Panc1 (cell line): ENCODE results near the gene ARL15.

Experiments
- POLR2AphosphoS5 ChIP-seq: IDR thresholded peaks from 2 replicates; pipeline ENCODE4 v1.6.1; 2012; ENCODE audit warnings: mild to moderate bottlenecking, low read depth, low read length, moderate library complexity
- REST ChIP-seq, 2 experiments: IDR thresholded peaks; 2 replicates each; pipeline ENCODE4 v1.6.1; 2011 to 2012; ENCODE audit warnings: low read depth in 2 of 2, control low read depth in 1 of 2, low read length in 1 of 2, mild to moderate bottlenecking in 1 of 2, moderate library complexity in 1 of 2; ENCODE audit not compliant: insufficient read depth in 1 of 2
- SIN3A ChIP-seq: IDR thresholded peaks from 2 replicates; pipeline ENCODE4 v1.6.1; 2012; ENCODE audit warnings: low read depth, mild to moderate bottlenecking, low read length, moderate library complexity, borderline replicate concordance; ENCODE audit not compliant: insufficient read depth
- TCF7L2 ChIP-seq: IDR thresholded peaks from 2 replicates; pipeline ENCODE4 v1.6.1; 2011; ENCODE audit warnings: mild to moderate bottlenecking, low read depth, low read length, inconsistent platforms
- TF ChIP-seq, protein P1 (sequence below): fragments of 450-650 bp; IDR thresholded peaks from 2 replicates; pipeline ENCODE4 v1.5.1; 2017; ENCODE audit warnings: mild to moderate bottlenecking

- TF ChIP-seq, protein P1, sequence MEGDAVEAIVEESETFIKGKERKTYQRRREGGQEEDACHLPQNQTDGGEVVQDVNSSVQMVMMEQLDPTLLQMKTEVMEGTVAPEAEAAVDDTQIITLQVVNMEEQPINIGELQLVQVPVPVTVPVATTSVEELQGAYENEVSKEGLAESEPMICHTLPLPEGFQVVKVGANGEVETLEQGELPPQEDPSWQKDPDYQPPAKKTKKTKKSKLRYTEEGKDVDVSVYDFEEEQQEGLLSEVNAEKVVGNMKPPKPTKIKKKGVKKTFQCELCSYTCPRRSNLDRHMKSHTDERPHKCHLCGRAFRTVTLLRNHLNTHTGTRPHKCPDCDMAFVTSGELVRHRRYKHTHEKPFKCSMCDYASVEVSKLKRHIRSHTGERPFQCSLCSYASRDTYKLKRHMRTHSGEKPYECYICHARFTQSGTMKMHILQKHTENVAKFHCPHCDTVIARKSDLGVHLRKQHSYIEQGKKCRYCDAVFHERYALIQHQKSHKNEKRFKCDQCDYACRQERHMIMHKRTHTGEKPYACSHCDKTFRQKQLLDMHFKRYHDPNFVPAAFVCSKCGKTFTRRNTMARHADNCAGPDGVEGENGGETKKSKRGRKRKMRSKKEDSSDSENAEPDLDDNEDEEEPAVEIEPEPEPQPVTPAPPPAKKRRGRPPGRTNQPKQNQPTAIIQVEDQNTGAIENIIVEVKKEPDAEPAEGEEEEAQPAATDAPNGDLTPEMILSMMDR: no peak
- TF ChIP-seq POLR2AphosphoS5: no peak
- TF ChIP-seq REST (IDR thresholded peaks at IDR 0.05; ENCODE audit: insufficient read depth in 1 of 2, low read depth in 2 of 2, low read length in 1 of 2): no peak
- no peak for TF ChIP-seq SIN3A
- no peak for TF ChIP-seq TCF7L2
Measured at GRCh38 chr5:53974021-53974420, 336.4 kb downstream of the ARL15 start.
